Neuron (in vitro differentiated cells): Measurements from ENCODE around the gene NFATC3.
A peak's percentile ranks its signal among the peaks of the same experiment; 100 is the strongest.

Experiments used
- H2AFZ ChIP-seq: one replicate; pipeline ENCODE4 v1.6.1; 2013; ENCODE audit warnings: low read depth, mild to moderate bottlenecking, inconsistent platforms, low read length, moderate library complexity
- H3K27me3 ChIP-seq: one replicate; pipeline ENCODE4 v1.6.1; 2013; ENCODE audit warnings: low read length; ENCODE audit not compliant: insufficient read depth
- H3K36me3 ChIP-seq: one replicate; pipeline ENCODE4 v1.6.1; 2013; ENCODE audit warnings: low read length; ENCODE audit not compliant: insufficient read depth
- H3K4me1 ChIP-seq: one replicate; pipeline ENCODE4 v1.6.1; 2013; ENCODE audit warnings: low read length; ENCODE audit not compliant: insufficient read depth
- H3K4me3 ChIP-seq: 2 replicates; pipeline ENCODE4 v1.5.1; 2013; ENCODE audit warnings: mild to moderate bottlenecking, low read length, moderate library complexity
- H3K9me3 ChIP-seq: one replicate; pipeline ENCODE4 v1.6.1; 2013; ENCODE audit warnings: low read length

The NFATC3 gene

DNA sequence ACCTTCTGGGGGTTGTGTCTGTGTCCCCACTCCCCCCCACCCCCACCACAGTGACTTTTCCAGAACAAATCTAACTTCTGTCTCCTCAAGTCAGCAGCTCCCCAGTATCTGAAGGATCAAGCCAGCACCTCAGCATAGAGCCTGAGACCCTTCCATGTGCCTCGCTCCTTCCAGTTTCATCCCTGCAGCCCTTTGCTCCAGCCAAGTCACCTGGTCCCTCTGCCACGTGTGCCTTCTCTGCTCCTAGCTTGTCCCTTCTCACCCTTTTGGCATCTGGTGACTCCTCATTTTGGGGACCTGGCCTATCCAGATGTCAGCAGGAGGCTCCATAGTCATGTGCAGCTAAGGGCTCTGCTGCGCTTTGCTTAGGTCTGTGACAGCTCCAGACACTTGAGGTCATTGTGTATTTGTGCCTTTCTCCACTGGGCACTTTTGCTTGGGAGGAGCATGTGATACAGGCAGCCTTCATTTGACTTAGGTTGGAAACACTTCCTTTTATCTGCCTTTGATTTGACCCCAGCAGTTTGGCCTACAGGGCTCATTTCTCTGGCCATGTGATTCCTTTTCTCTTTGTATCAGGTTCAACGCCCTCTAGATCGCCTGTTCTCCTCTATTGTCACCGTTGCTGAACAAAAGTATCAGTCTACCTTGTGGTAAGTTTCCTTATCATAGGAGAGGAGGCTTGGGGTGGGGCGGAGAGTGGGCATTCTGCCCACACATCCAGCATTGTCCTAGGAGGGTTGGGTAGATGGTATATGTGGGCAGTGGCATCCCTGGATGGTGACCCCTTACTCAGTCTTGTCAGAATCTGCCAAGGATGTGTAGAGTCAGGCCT is 7.1 kb upstream of the NFATC3 start:
- H2AFZ ChIP-seq: no peak overlapping the region
- H3K4me1 ChIP-seq: no peaks in the 10 kb centered on the region
- H3K4me3 ChIP-seq: no peak overlapping the region
- peaks cover 46% of the 10 kb centered on the region for H3K36me3 ChIP-seq
- H3K27me3 ChIP-seq: no peaks in the 10 kb centered on the region
- H3K9me3 ChIP-seq: no peaks in the 10 kb centered on the region

DNA sequence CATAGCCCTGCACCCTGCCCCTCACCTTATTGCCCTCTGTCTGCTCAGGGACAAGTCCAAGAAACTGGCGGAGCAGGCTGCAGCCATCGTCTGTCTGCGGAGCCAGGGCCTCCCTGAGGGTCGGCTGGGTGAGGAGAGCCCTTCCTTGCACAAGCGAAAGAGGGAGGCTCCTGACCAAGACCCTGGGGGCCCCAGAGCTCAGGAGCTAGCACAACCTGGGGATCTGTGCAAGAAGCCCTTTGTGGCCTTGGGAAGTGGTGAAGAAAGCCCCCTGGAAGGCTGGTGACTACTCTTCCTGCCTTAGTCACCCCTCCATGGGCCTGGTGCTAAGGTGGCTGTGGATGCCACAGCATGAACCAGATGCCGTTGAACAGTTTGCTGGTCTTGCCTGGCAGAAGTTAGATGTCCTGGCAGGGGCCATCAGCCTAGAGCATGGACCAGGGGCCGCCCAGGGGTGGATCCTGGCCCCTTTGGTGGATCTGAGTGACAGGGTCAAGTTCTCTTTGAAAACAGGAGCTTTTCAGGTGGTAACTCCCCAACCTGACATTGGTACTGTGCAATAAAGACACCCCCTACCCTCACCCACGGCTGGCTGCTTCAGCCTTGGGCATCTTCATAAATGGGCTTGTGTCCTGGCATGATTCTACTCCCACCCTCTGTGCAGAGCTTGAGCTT is 6.3 kb upstream of the NFATC3 start:
- H3K9me3 ChIP-seq: no peaks in the 10 kb centered on the region
- H3K4me3 ChIP-seq: no peak overlapping the region
- H3K4me1 ChIP-seq: peaks cover 7% of the 10 kb centered on the region
- H3K27me3 ChIP-seq: no peaks in the 10 kb centered on the region
- H3K36me3 ChIP-seq: peaks cover 43% of the 10 kb centered on the region
- H2AFZ ChIP-seq: no peak overlapping the region

DNA sequence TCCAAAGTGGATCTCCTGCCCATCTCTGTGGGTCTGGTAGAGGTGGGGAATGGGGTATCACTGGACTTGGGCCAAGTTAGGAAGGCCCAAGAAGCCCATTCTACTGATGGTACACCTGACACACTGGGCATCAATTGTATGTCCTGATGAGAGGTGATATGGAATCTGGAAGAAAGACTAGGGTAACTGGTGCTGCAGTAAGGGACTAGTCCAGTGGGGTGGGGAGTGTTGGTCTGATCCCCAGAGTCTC is 5.9 kb upstream of the NFATC3 start:
- no peak overlapping the region for H3K4me3 ChIP-seq
- H2AFZ ChIP-seq: no peak overlapping the region
- no peaks in the 10 kb centered on the region for H3K27me3 ChIP-seq
- H3K4me1 ChIP-seq: peaks cover 12% of the 10 kb centered on the region
- H3K36me3 ChIP-seq: peaks cover 38% of the 10 kb centered on the region
- no peaks in the 10 kb centered on the region for H3K9me3 ChIP-seq

DNA sequence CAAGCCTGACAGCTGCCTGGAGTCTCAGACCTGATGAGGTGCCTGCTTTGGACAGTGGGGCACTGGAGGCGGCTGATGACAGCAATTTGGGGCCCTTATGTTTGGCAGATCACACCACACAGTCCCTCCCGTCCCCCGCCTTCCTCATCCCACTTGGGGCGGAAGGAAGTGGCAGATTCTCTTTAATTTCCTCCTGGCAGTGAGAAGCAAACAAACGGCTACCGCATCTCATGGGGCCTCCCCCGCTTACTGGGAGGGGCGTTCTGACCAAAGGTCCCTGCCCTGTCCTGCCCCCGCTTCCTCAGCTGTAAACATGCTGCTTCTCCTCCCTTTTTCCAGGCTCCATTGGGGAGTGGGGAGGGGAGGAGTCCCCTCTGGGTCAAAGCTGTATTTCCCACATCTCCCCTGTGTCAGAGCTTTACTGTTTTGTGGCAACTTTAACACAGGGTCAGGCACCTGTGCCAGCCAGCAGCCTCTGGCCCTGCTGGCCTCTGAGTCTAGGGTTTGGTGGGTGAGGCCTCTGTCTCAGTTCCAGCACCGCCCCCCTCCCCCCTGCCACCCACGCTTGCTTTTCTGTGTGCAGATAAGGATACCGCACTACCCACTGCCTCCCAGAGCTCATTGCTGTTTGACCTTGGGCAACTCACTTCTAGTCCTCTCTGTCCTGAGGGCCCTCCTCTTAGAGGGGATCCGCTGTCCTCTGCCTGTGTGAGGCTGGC is 5.4 kb upstream of the NFATC3 start:
- H3K36me3 ChIP-seq: peaks cover 33% of the 10 kb centered on the region

DNA sequence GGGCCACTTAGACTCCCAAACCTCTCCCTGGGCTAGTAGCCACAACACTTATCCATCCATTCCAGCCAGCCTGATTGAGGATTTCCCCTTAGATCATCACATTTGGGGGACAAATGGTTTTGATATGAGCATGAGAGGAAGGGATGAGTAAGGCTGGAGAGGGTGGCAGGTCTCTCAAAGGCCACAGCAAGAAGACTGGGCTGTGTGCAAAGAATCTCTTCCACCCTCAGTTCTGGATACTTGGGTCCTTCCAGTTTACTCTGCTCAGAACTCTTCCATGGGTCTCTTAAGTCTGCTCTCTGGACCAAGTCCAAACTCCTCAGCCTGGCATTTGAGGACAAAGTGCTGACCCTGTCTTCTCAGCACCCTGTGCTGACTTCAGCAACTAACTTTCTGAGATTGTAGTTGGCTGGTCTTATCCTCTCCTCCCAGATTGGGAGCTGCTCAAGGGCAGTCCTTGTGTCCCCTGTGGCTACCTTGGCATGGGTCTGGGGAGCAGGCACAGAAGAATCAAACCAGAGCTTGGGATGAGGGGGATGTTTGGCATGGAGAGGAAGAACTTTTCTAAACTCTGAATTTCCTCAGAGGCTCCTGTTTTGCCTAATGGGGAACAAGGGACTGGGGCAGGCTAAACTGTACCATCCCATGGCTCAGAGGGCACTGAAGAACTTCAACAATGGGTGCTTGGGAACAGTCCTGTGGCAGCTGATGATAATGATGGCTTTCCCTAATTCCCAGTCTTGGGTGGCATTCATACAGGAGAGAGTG is 3.1 kb upstream of the NFATC3 start:
- Histone ChIP-seq H3K9me3 (no peaks in the 10 kb centered on the region), H2AFZ (no peak overlapping the region), H3K4me3 (no peak overlapping the region), H3K27me3 (no peaks in the 10 kb centered on the region), H3K36me3 (peaks cover 14% of the 10 kb centered on the region), H3K4me1 (peaks cover 15% of the 10 kb centered on the region)

More for the DNA sequence above, 5.4 kb upstream of the NFATC3 start:
- no peaks in the 10 kb centered on the region for H3K27me3 ChIP-seq
- H3K9me3 ChIP-seq: no peaks in the 10 kb centered on the region
- H2AFZ ChIP-seq: no peak overlapping the region
- H3K4me3 ChIP-seq: no peak overlapping the region
- H3K4me1 ChIP-seq: peaks cover 13% of the 10 kb centered on the region

DNA sequence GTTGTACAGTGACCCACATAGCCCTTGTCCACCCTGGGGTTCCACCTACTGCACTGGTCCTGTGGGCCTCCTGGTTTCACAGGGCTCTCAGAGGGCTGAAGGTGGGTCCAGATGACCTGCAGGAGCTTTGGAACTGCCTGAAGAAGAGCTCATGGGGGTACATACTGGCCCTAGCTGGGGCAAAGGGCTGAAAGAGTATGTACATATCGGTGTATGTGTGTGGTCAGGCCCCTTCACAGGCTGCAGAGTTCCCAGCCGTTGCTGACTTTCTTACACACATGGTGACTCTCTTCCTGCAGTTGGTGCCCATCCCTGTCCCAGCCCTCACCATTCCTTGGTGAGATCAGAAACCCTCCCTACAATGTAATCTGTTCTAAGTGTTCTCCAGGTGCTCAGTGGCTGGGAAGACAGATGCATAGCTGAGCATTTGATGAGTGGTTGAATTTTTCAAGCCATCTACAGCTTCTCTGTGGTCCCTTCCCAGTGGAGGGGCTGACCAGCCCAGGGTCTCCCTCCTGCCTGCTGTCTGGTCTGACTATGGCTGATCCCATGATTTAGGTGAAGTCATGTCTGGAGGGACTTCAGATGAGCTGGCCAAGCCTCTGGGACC is 2.4 kb upstream of the NFATC3 start:
- Histone ChIP-seq H3K27me3 (no peaks in the 10 kb centered on the region), H3K9me3 (no peaks in the 10 kb centered on the region), H2AFZ (no peak overlapping the region), H3K4me3 (no peak overlapping the region), H3K4me1 (peaks cover 22% of the 10 kb centered on the region), H3K36me3 (peaks cover 10% of the 10 kb centered on the region)

DNA sequence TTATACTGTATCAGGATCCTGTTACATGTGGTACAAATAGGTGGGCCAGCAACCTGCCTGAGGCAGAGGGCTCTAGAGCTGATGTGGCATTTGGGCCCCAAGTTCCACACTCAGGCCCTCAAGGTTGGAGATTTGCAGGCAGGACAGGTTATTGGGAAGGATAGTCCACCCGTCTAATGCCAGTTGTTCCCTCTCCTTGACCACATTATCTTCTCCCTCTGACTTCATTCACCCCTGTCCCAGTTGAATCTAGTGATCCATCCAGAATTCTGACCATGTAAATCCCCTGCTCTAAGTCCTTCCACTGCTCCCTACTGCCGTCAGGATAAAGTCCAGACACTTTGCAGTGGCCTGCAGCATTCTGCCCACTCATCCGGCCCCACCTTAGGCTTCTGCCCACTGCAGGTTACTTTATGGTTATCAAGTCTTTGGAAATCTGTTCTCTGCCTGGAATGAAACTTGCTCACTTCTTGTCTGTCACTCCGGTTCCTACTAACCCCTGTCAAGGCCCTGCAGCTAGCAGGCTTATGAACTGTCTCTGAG is 1.9 kb upstream of the NFATC3 start:
- Histone ChIP-seq H3K27me3 (no peaks in the 10 kb centered on the region), H3K4me1 (peaks cover 22% of the 10 kb centered on the region), H3K9me3 (no peaks in the 10 kb centered on the region), H3K36me3 (peaks cover 5% of the 10 kb centered on the region), H3K4me3 (peak overlapping the region; percentile 64), H2AFZ (no peak overlapping the region)

DNA sequence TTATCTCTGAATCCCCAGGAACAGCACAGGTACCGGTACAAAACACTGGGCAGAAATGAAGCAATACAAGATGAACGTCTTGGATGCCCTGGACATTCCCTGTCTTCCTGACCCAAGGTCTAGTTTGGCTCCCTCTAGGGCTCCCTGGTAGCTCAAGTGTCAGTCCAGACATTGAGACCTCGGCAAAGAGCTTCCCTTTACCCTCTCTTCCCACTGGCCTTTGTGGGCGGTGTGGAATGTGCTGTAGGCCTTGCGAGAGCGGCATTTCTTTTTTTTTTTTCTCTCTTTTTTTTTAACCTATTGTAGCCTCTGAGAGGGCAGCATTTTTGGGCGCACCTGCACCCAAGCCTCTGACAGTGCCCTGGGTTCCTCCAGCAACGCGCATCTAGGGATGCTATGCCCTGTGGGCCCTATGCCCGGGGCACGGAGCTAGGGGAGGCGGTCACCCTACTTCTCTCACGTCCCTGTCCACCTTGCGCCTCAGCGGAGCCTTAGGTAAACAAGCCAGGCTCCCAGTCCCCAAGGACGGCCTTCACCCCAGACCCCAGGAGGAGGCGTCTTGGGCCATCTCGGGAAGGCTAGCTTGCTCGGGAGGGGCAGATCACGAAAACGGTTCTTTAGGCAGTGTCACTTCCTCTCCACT is 1.2 kb upstream of the NFATC3 start:
- H2AFZ ChIP-seq: no peak overlapping the region
- peak overlapping the region; percentile 64 for H3K4me3 ChIP-seq
- H3K9me3 ChIP-seq: no peaks in the 10 kb centered on the region
- no peaks in the 10 kb centered on the region for H3K27me3 ChIP-seq
- H3K4me1 ChIP-seq: peaks cover 22% of the 10 kb centered on the region
- peaks cover under 1% of the 10 kb centered on the region for H3K36me3 ChIP-seq

DNA sequence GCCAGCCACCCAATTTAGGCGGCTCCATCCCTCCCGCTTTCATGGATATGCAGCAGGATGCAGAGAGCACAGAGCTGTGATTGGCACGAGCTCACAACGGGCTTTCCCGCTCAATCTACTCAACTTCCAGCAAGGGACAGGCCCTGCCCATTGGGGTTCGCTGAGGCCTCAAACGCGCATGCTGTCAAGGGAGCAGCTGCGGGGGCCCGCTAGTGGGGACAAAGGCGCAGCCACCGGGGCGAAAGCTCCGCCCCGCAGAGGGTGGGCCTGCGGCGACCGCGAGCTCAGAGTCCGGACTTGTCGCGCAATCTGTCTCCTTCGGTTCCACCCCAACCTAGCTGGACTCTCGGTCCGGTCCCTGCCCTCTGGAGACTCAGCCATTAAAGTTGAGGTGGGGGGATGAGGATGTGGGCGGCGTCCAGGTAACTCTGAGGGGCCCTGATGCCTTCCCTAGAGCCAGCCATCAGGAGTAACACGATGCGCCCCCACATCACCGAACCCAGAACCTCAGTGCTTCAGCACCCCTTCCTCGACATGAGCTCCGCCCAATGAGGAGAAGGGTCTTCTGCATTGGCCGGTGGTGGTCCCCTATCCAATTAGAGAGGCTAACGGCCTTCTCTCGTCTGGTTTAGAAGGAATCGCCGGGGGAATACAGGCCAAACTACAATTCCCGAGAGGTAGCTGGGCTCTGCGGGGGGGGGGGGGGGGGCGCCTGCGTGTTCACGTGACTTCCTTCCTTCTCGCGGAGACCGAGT is 489 bp upstream of the NFATC3 start:
- Histone ChIP-seq H3K27me3 (no peaks in the 10 kb centered on the region), H3K9me3 (no peaks in the 10 kb centered on the region), H3K4me1 (peaks cover 22% of the 10 kb centered on the region), H3K36me3 (no peaks in the 10 kb centered on the region), H2AFZ (peak overlapping the region; percentile 3), H3K4me3 (peak overlapping the region; percentile 64)

DNA sequence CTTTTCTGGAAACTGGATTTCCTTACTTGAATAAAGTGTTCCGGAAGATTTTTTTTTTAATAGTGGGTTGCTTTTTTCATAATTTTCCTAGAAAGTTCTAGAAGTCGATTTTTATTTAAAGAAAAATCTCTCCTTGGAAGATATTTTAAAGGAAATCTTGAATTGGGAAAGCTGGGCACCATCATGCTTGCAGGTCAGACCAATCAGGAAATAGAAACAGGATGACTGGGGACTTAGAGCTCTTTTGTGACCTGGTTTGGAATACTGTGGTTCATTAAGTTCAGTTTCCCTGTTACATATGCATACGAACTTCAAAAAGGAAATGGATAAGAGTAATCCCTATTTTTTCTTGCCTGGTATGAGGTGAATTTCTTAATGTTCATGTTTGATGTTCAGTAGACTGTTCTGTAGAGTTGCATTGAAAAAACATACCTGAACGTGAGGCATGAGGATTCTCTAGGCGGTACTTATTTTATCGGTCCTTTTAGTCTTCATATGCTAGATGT is 1.2 kb downstream of the NFATC3 start:
- Histone ChIP-seq H3K27me3 (no peaks in the 10 kb centered on the region), H3K4me1 (peaks cover 22% of the 10 kb centered on the region), H3K4me3 (peak overlapping the region; percentile 99), H2AFZ (no peak overlapping the region), H3K9me3 (no peaks in the 10 kb centered on the region), H3K36me3 (no peaks in the 10 kb centered on the region)

DNA sequence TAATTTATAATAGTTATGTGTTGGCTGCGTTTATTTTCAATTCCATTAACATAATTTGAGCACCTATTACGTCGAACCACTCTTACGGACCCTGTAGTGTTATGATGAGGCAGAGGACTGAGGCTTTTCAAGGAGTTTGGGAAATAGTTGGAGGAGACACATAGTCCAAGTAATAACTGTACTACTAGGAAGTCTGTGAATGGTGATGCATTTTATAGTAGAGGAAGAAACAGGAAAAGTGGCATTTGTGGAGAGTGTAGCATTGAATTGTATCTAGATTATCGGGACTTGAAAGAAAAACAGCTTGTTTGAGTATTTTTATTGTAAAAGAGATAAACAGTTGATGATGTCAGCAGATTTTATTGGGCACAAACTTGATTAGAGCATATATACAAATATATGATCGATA is 1.7 kb downstream of the NFATC3 start:
- no peaks in the 10 kb centered on the region for H3K36me3 ChIP-seq
- no peak overlapping the region for H2AFZ ChIP-seq
- no peaks in the 10 kb centered on the region for H3K9me3 ChIP-seq
- H3K4me3 ChIP-seq: peak overlapping the region; percentile 99
- no peaks in the 10 kb centered on the region for H3K27me3 ChIP-seq
- peaks cover 24% of the 10 kb centered on the region for H3K4me1 ChIP-seq
